ENCODE measurements around the gene PON2. TPM values are rescaled to one million over a fixed set of nuclear protein-coding genes. Genes with fewer than 3 reads are reported as not detected.

Gene PON2
- total and polyA plus RNA-seq, 2 of the 13 experiments (the other 11 are each of a cell fraction or from before 2014, with no cell fraction given) = 202 to 217 TPM

DNA sequence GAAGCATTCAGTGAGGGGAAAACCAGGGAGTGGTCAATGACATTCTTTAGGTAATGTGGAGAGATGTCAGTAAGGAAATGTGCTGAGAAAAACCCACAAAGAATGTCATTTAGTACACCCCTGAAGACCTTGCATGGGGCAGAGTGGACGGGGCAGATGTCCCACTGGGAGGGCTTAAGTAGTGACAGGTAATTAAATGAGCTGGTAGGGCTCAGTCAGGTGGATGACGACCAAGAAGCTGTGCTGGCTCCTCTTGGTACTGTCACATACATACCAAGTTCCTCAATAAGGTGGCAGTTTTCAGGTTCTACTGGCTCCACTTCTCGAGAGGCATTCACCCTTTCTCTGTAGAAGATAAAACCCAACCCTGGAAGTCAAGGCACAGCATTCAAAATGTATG lies 40.5 kb downstream of the PON2 start:
- in situ Hi-C loops (cut with HindIII; ENCODE audit: extremely low pct_ligation_motif_present, low pct_unique_long_range_greater_than_20kb) = no loop called here
- Histone ChIP-seq H3K27me3 (ENCODE audit: control insufficient read depth in 1 of 2, insufficient read depth in 2 of 2, low read length in 2 of 2) (no peaks in the 10 kb centered on the region; a peak in 1 of 5 replicates), H3K4me3 (replicated peaks in 1 of 3; ENCODE audit: insufficient read depth in 1 of 3, low read depth in 2 of 3, low read length in 3 of 3) (no peak overlapping the region), H3K27ac (ENCODE audit: extremely low read length, insufficient read depth, low read length) (no peak overlapping the region), H3K36me3 (replicated peaks in 1 of 2; ENCODE audit: control insufficient read depth in 1 of 2, insufficient read depth in 2 of 2, low read length in 2 of 2) (no peaks in the 10 kb centered on the region; a peak in 1 of 5 replicates), H4K20me1 (ENCODE audit: insufficient read depth, low read length) (no peaks in the 10 kb centered on the region), H3K9ac (ENCODE audit: insufficient read depth, low read depth, low read length) (no peak overlapping the region), H3K4me2 (ENCODE audit: low read depth, low read length) (no peak overlapping the region), H2AFZ (ENCODE audit: low read length) (no peak overlapping the region), H3K4me1 (ENCODE audit: insufficient read depth, low read length) (peaks cover 26% of the 10 kb centered on the region), H3K79me2 (ENCODE audit: insufficient read depth, low read length) (peaks cover 23% of the 10 kb centered on the region), H3K9me3 (ENCODE audit: low read length) (no peaks in the 10 kb centered on the region)
- FAIRE-seq (no peak), ATAC-seq (no peak), DNase-seq (ENCODE audit: low spot score) (no peak)
- TF ChIP-seq ZFAT (CRISPR knock-in tag; conservative IDR thresholded peaks at IDR 0.05) (no peak), ARNT (IDR thresholded peaks at IDR 0.05) (no peak), SKI (IDR thresholded peaks at IDR 0.05; ENCODE audit: partially characterized antibody) (no peak), ZNF224 (CRISPR knock-in tag; IDR thresholded peaks at IDR 0.05) (no peak), SNAI1 (CRISPR knock-in tag; IDR thresholded peaks at IDR 0.05; ENCODE audit: borderline replicate concordance) (no peak), HCFC1 (IDR thresholded peaks at IDR 0.05; ENCODE audit: low read depth, low read length) (no peak), ATM (IDR thresholded peaks at IDR 0.05; ENCODE audit: borderline replicate concordance) (no peak), ZNF431 (CRISPR knock-in tag; IDR thresholded peaks at IDR 0.05; ENCODE audit: borderline replicate concordance, low read depth) (no peak), SNRNP70 (IDR thresholded peaks at IDR 0.05; ENCODE audit: low read depth, low read length) (no peak), ZNF143 (CRISPR knock-in tag; IDR thresholded peaks at IDR 0.05) (no peak), TP53 (CRISPR knock-in tag; conservative IDR thresholded peaks at IDR 0.05) (no peak), CHD2 (IDR thresholded peaks at IDR 0.05; ENCODE audit: low read depth, low read length) (no peak), HNRNPK (IDR thresholded peaks at IDR 0.05; ENCODE audit: low read depth, low read length, poor library complexity, severe bottlenecking) (no peak), RXRA (CRISPR knock-in tag; IDR thresholded peaks at IDR 0.05) (no peak)
- intact Hi-C loops (cut with micrococcal nuclease; ENCODE audit: unreplicated experiment) = no loop called here
- ChIA-PET CTCF (ENCODE audit: low intra/inter-chr PET ratio, low total read pairs) (interaction anchor here (2.7 kb wide), 1 partner anchor 84 kb away, joined by 28 read pairs; no protein-coding TSS in a partner anchor), POLR2A (no interaction called here)
- 100% methylated on average over 2 of the region's 3 CpGs for WGBS (ENCODE audit: low lambda C conversion rate)
- BruUV-seq (replicated peaks) = no TSS peak

Measured in HepG2 (cell line).